OCI-LY1 (cell line): ENCODE results near the gene RNF166.

Experiments
- EZH2 ChIP-seq: fragments of 200-600 bp; sonication (generic), shearing (Covaris generic); IDR thresholded peaks from 2 replicates; pipeline ENCODE4 v1.8.0; 2017; ENCODE audit warnings: borderline replicate concordance, mixed run types, mild to moderate bottlenecking, antibody characterized with exemption, low read length, moderate library complexity, mixed read lengths
- TF ChIP-seq, protein P1 (sequence below): fragments of 200-600 bp; sonication (generic), shearing (Covaris generic); IDR thresholded peaks from 2 replicates; pipeline ENCODE4 v1.5.1; 2017; ENCODE audit warnings: mild to moderate bottlenecking, antibody characterized with exemption, low read length, moderate library complexity, mixed read lengths

- TF ChIP-seq EZH2: no peak
- TF ChIP-seq, protein P1, sequence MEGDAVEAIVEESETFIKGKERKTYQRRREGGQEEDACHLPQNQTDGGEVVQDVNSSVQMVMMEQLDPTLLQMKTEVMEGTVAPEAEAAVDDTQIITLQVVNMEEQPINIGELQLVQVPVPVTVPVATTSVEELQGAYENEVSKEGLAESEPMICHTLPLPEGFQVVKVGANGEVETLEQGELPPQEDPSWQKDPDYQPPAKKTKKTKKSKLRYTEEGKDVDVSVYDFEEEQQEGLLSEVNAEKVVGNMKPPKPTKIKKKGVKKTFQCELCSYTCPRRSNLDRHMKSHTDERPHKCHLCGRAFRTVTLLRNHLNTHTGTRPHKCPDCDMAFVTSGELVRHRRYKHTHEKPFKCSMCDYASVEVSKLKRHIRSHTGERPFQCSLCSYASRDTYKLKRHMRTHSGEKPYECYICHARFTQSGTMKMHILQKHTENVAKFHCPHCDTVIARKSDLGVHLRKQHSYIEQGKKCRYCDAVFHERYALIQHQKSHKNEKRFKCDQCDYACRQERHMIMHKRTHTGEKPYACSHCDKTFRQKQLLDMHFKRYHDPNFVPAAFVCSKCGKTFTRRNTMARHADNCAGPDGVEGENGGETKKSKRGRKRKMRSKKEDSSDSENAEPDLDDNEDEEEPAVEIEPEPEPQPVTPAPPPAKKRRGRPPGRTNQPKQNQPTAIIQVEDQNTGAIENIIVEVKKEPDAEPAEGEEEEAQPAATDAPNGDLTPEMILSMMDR: no peak
Measured at GRCh38 chr16:88715312-88716190, 9.3 kb upstream of the RNF166 start.
